ENCODE results near the gene PKIB. TPM values are rescaled to one million over a fixed set of nuclear protein-coding genes. Genes with fewer than 3 reads are reported as not detected.

Gene PKIB
- total RNA-seq, 1 donor from 2014 or later: 74.6 TPM

DNA sequence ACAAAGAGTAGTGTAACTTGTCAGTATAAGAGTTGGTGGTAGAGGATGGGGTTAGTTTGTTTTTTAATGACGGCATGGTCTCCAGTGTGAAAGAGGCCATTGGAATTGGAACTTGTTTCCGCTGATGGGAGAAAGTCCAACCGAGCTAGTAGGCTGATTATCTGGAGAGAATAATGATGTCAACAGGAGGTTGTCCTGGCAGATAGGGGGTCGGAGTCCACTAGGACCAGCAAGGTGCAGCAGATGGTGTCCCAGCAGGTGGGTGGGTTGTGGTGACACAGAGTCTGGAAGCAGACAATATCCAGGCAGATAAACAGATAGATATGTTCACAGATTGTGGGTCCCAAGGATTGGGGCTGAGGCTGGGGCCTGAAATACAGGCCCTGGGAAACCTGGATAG, 35.1 kb downstream of the PKIB start:
- Histone ChIP-seq H4K20me1 (ENCODE audit: insufficient read depth, low read length) (no peaks in the 10 kb centered on the region), H3K9ac (ENCODE audit: low read length) (no peak overlapping the region), H3K27ac (ENCODE audit: low read depth, low read length) (no peak overlapping the region), H3K4me2 (ENCODE audit: low read length) (no peak overlapping the region), H3K79me2 (ENCODE audit: insufficient read depth, low read length) (no peaks in the 10 kb centered on the region), H3K27me3 (ENCODE audit: insufficient read depth, low read length) (no peaks in the 10 kb centered on the region), H2AFZ (ENCODE audit: low read depth, low read length) (no peak overlapping the region), H3K36me3 (ENCODE audit: insufficient read depth, low read length) (no peaks in the 10 kb centered on the region), H3K4me1 (ENCODE audit: insufficient read depth, low read length) (no peaks in the 10 kb centered on the region), H3K9me3 (ENCODE audit: insufficient read depth, low read depth, low read length) (no peaks in the 10 kb centered on the region), H3K4me3 (ENCODE audit: insufficient read depth, low read depth, low read length) (no peak overlapping the region)
- Mint-ChIP-seq H3K4me3 (ENCODE audit: unreplicated experiment) (no peak overlapping the region), H3K36me3 (ENCODE audit: low read depth, unreplicated experiment) (peaks cover 9% of the 10 kb centered on the region), H3K27ac (ENCODE audit: unreplicated experiment) (no peak overlapping the region), H3K9me3 (ENCODE audit: unreplicated experiment) (no peaks in the 10 kb centered on the region), H3K27me3 (ENCODE audit: low read depth, unreplicated experiment) (no peaks in the 10 kb centered on the region), H3K4me1 (ENCODE audit: low read depth, unreplicated experiment) (peaks cover 17% of the 10 kb centered on the region)
- TF ChIP-seq EZH2 (IDR thresholded peaks at IDR 0.05; ENCODE audit: insufficient read depth, low read length): no peak
- TF ChIP-seq, protein P1, sequence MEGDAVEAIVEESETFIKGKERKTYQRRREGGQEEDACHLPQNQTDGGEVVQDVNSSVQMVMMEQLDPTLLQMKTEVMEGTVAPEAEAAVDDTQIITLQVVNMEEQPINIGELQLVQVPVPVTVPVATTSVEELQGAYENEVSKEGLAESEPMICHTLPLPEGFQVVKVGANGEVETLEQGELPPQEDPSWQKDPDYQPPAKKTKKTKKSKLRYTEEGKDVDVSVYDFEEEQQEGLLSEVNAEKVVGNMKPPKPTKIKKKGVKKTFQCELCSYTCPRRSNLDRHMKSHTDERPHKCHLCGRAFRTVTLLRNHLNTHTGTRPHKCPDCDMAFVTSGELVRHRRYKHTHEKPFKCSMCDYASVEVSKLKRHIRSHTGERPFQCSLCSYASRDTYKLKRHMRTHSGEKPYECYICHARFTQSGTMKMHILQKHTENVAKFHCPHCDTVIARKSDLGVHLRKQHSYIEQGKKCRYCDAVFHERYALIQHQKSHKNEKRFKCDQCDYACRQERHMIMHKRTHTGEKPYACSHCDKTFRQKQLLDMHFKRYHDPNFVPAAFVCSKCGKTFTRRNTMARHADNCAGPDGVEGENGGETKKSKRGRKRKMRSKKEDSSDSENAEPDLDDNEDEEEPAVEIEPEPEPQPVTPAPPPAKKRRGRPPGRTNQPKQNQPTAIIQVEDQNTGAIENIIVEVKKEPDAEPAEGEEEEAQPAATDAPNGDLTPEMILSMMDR (IDR thresholded peaks at IDR 0.05; ENCODE audit: insufficient read depth, low read depth, low read length): no peak
- DNase-seq (ENCODE audit: low read depth): no peak
- FAIRE-seq: no peak

DNA sequence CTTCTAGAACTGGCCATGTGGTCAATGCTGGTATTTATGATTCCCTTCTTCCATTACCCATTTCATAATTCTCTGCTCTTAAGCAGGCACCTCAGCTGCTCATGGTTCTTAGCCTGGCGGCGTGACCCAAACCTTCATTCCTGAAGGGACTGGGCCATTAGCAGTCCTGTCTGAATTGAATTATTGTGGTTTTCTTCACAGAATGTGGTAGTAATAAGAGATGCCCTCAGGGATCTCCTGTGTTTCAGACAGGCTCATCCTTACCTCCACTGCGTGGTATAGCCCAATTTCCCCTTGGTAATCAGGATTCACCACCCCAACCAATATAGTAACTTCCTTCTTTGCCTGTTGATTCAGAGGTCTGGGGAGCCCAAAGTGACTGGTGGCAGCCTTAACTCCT, 37.6 kb downstream of the PKIB start:
- TF ChIP-seq, protein P1 (IDR thresholded peaks at IDR 0.05; ENCODE audit: insufficient read depth, low read depth, low read length): no peak
- TF ChIP-seq EZH2 (IDR thresholded peaks at IDR 0.05; ENCODE audit: insufficient read depth, low read length): no peak
- peaks cover 38% of the 10 kb centered on the region for H3K4me1 Mint-ChIP-seq (ENCODE audit: low read depth, unreplicated experiment)
- no peak for FAIRE-seq
- H4K20me1 ChIP-seq (ENCODE audit: insufficient read depth, low read length): no peaks in the 10 kb centered on the region
- no peaks in the 10 kb centered on the region for H3K9me3 Mint-ChIP-seq (ENCODE audit: unreplicated experiment)
- H3K4me3 ChIP-seq (ENCODE audit: insufficient read depth, low read depth, low read length): no peak overlapping the region
- peaks cover 12% of the 10 kb centered on the region for H3K36me3 Mint-ChIP-seq (ENCODE audit: low read depth, unreplicated experiment)
- no peaks in the 10 kb centered on the region for H3K27me3 ChIP-seq (ENCODE audit: insufficient read depth, low read length)
- H3K4me1 ChIP-seq (ENCODE audit: insufficient read depth, low read length): peaks cover 18% of the 10 kb centered on the region
- H3K36me3 ChIP-seq (ENCODE audit: insufficient read depth, low read length): no peaks in the 10 kb centered on the region
- no peaks in the 10 kb centered on the region for H3K9me3 ChIP-seq (ENCODE audit: insufficient read depth, low read depth, low read length)
- H3K27me3 Mint-ChIP-seq (ENCODE audit: low read depth, unreplicated experiment): no peaks in the 10 kb centered on the region
- no peak overlapping the region for H2AFZ ChIP-seq (ENCODE audit: low read depth, low read length)
- no peak overlapping the region for H3K27ac Mint-ChIP-seq (ENCODE audit: unreplicated experiment)
- H3K9ac ChIP-seq (ENCODE audit: low read length): no peak overlapping the region
- no peak for DNase-seq (ENCODE audit: low read depth)
- no peak overlapping the region for H3K4me2 ChIP-seq (ENCODE audit: low read length)
- H3K4me3 Mint-ChIP-seq (ENCODE audit: unreplicated experiment): no peak overlapping the region
- no peaks in the 10 kb centered on the region for H3K79me2 ChIP-seq (ENCODE audit: insufficient read depth, low read length)
- H3K27ac ChIP-seq (ENCODE audit: low read depth, low read length): no peak overlapping the region

DNA sequence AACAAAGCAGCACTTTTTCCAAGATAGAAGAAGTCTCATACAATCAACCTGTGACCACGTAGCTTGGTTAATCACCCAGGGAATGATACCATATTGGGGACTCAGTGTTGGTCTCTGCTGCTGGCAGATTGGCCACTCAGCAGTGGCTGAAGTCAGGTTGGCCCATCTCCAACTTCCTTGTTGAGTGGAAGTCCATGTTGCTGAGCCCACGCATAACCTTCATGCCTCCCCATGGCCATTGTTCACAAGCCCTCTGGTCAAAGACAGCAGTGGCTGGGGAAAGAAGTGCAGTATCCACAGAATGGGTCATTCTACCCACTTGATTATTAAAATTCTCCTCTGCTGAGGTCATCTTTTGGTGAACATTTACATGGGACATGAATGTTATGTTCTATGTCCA, 38.5 kb downstream of the PKIB start:
- Mint-ChIP-seq H3K9me3 (ENCODE audit: unreplicated experiment) (no peaks in the 10 kb centered on the region), H3K4me1 (ENCODE audit: low read depth, unreplicated experiment) (peaks cover 44% of the 10 kb centered on the region), H3K36me3 (ENCODE audit: low read depth, unreplicated experiment) (peaks cover 12% of the 10 kb centered on the region), H3K27ac (ENCODE audit: unreplicated experiment) (no peak overlapping the region), H3K4me3 (ENCODE audit: unreplicated experiment) (no peak overlapping the region), H3K27me3 (ENCODE audit: low read depth, unreplicated experiment) (no peaks in the 10 kb centered on the region)
- no peak overlapping the region for H3K4me3 ChIP-seq (ENCODE audit: insufficient read depth, low read depth, low read length)
- no peaks in the 10 kb centered on the region for H3K9me3 ChIP-seq (ENCODE audit: insufficient read depth, low read depth, low read length)
- no peak overlapping the region for H3K4me2 ChIP-seq (ENCODE audit: low read length)
- no peak overlapping the region for H2AFZ ChIP-seq (ENCODE audit: low read depth, low read length)
- H4K20me1 ChIP-seq (ENCODE audit: insufficient read depth, low read length): no peaks in the 10 kb centered on the region
- peaks cover 26% of the 10 kb centered on the region for H3K4me1 ChIP-seq (ENCODE audit: insufficient read depth, low read length)
- FAIRE-seq: no peak
- DNase-seq (ENCODE audit: low read depth): no peak
- H3K27me3 ChIP-seq (ENCODE audit: insufficient read depth, low read length): no peaks in the 10 kb centered on the region
- no peaks in the 10 kb centered on the region for H3K36me3 ChIP-seq (ENCODE audit: insufficient read depth, low read length)
- no peak overlapping the region for H3K27ac ChIP-seq (ENCODE audit: low read depth, low read length)
- no peaks in the 10 kb centered on the region for H3K79me2 ChIP-seq (ENCODE audit: insufficient read depth, low read length)
- no peak for TF ChIP-seq EZH2 (IDR thresholded peaks at IDR 0.05; ENCODE audit: insufficient read depth, low read length)
- TF ChIP-seq, protein P1 (IDR thresholded peaks at IDR 0.05; ENCODE audit: insufficient read depth, low read depth, low read length): no peak
- H3K9ac ChIP-seq (ENCODE audit: low read length): no peak overlapping the region

Measured in astrocyte (in vitro differentiated cells and primary cell).